Stomach smooth muscle (tissue), 2 donors: Measurements from ENCODE around the gene SPNS1.
A peak's percentile ranks its signal among the peaks of the same experiment; 100 is the strongest.
"Not testable (repeated sequence)": the region's sequence is repeated elsewhere in the genome, so short reads cannot be mapped to it uniquely, and the experiment has no call there.

ENCODE experiments used
- H3K27ac ChIP-seq: one replicate; pipeline ENCODE4 v1.7.0; 2013; ENCODE audit warnings: mild to moderate bottlenecking, low read length, inconsistent platforms
- H3K27me3 ChIP-seq, 2 donors: one replicate each; pipeline ENCODE4 v1.7.0; 2013; ENCODE audit warnings: low read length in 2 of 2; ENCODE audit not compliant: insufficient read depth in 2 of 2, control insufficient read depth in 1 of 2
- H3K36me3 ChIP-seq, 2 donors: one replicate each; pipeline ENCODE4 v1.7.0; 2013; ENCODE audit warnings: low read length in 2 of 2; ENCODE audit not compliant: control insufficient read depth in 2 of 2, insufficient read depth in 2 of 2
- H3K4me1 ChIP-seq: one replicate; pipeline ENCODE4 v1.7.0; 2013; ENCODE audit warnings: low read length; ENCODE audit not compliant: control insufficient read depth, insufficient read depth
- H3K4me3 ChIP-seq, 2 donors: one replicate each; pipeline ENCODE4 v1.7.0; 2013; ENCODE audit warnings: low read length in 2 of 2
- H3K9ac ChIP-seq, 2 donors: one replicate each; pipeline ENCODE4 v1.7.0; 2013; ENCODE audit warnings: low read length in 2 of 2, mild to moderate bottlenecking in 1 of 2
- H3K9me3 ChIP-seq, 2 donors: one replicate each; pipeline ENCODE4 v1.7.0; 2013; ENCODE audit warnings: low read length in 2 of 2; ENCODE audit not compliant: control insufficient read depth in 2 of 2
- donor health status: healthy.
- donor health status: Pancreatic carcinoma.

The SPNS1 gene

DNA sequence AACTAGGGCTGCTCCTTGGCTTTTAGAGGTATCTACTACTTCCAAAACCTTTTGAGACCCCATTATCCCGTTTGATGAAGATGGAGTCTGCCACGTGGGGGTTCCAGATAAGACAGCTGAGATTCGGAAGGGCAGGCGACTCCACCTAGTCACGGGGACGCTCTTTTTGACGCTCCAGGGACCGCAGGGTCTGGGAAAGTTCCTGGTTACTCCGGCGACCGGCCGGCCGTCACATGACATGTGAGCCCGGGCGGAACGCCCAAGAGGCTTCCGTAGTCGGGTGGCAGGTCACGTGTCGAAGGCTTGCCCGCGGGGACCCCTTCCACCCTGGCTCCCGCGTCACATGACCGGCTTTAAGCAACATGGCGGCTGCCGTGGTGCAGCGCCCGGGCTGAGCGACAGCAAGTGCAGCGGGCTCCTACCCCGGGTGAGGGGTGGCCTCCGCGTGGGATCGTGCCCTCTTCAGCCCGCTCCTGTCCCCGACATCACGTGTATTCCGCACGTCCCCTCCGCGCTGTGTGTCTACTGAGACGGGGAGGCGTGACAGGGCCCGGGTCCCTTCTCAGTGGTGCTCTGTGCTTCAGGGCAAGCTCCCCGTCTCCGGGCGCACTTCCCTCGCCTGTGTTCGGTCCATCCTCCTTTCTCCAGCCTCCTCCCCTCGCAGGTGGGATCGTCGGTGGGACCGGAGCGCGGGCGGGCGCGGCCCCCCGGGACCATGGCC lies at the start of gene SPNS1:
Gene SPNS1 (plus strand): TSS at position 342 of the 721 bp plus-strand sequence. CDS start 374 bp downstream, at position 716.
- H3K27me3 ChIP-seq = no peaks in the 10 kb centered on the region
- H3K4me1 ChIP-seq = peaks cover 17% of the 10 kb centered on the region
- H3K36me3 ChIP-seq = peaks cover 10 to 21% of the 10 kb centered on the region in 2 donors
- peak within 1 kb of the TSS; percentile 77 for H3K27ac ChIP-seq
- no peaks in the 10 kb centered on the region for H3K9me3 ChIP-seq
- H3K4me3 ChIP-seq = peak within 1 kb of the TSS; percentile 87 to 99
- H3K9ac ChIP-seq = peak within 1 kb of the TSS; percentile 90 to 92

- Histone ChIP-seq H3K9me3 (no peaks in the 10 kb centered on the region), H3K27me3 (no peaks in the 10 kb centered on the region), H3K4me1 (peaks cover 7% of the 10 kb centered on the region), H3K4me3 (peak overlapping the region; percentile 59 to 87), H3K36me3 (no peaks in the 10 kb centered on the region), H3K27ac (peak overlapping the region; percentile 94), H3K9ac (peak overlapping the region; percentile 82 to 96)
Measured at GRCh38 chr16:28925386-28926228, 49.0 kb upstream of the SPNS1 start.

DNA sequence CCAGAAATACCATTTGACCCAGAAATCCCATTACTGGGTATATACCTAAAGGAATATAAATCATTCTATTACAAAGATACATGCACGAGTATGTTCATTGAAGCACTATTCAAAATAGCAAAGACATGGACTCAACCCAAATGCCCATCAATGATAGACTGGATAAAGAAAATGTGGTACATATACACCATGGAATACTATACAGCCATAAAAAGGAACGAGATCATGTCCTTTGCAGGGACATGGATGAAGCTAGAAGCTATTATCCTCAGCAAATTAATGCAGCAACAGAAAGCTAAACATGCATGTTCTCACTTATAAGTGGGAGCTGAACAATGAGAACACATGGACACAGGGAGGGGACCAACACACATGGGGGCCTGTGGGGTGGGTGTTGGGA lies 48.3 kb upstream of the SPNS1 start:
- not testable (repeated sequence) for H3K4me3 ChIP-seq, H3K4me1 ChIP-seq, H3K27me3 ChIP-seq, H3K27ac ChIP-seq, H3K36me3 ChIP-seq, H3K9ac ChIP-seq, H3K9me3 ChIP-seq

DNA sequence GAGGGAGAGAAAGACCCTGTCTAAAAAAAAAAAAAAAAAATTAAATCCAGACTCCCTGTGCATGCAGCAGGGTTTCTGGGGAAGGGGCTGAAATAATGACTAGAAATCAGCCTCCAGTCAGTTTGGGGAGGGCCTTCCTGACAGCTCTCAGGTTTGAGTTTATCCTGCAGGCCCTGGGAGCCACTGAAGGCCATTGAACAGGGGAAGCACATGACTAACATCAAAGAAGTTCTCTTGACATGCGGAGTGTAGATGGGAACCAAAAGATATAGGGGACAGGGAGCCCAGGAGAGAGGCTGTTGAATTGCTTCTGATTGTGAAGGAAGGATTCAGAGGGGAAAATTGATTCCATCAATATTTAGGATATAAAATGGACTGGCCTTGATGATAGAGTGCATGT lies 46.8 kb upstream of the SPNS1 start:
- H3K4me1 ChIP-seq = peaks cover 7% of the 10 kb centered on the region
- no peaks in the 10 kb centered on the region for H3K36me3 ChIP-seq
- H3K4me3 ChIP-seq = no peak overlapping the region
- no peaks in the 10 kb centered on the region for H3K27me3 ChIP-seq
- H3K9me3 ChIP-seq = no peaks in the 10 kb centered on the region
- H3K9ac ChIP-seq = no peak overlapping the region
- H3K27ac ChIP-seq = no peak overlapping the region

GRCh38 chr16:28930203-28930602 lies 44.4 kb upstream of the SPNS1 start:
- no peaks in the 10 kb centered on the region for H3K4me1 ChIP-seq
- no peaks in the 10 kb centered on the region for H3K36me3 ChIP-seq
- H3K9me3 ChIP-seq = no peaks in the 10 kb centered on the region
- no peaks in the 10 kb centered on the region for H3K27me3 ChIP-seq
- no peak overlapping the region for H3K4me3 ChIP-seq
- H3K9ac ChIP-seq = no peak overlapping the region
- H3K27ac ChIP-seq = no peak overlapping the region

DNA sequence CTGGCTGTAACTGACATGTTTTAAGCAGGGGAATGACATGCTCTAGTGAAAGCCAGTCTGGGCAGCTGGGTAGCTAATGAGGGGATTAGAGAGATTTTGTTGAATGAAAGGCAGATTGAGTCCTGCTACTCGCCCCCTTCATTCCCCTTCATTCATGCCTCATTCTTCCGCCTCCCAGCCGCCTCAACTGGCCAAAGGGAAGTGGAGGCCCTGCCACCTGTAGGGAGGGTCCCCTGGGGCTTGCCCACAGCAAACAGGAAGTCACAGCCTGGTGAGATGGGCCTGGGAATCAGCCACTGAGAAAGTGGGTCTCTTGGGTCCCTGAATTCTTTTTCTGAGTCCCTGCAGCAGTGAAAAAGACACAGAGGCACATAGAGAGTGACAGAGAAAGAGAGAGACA lies 43.9 kb upstream of the SPNS1 start:
- H3K9me3 ChIP-seq = no peaks in the 10 kb centered on the region
- no peaks in the 10 kb centered on the region for H3K27me3 ChIP-seq
- H3K36me3 ChIP-seq = no peaks in the 10 kb centered on the region
- no peaks in the 10 kb centered on the region for H3K4me1 ChIP-seq
- H3K27ac ChIP-seq = no peak overlapping the region
- H3K4me3 ChIP-seq = no peak overlapping the region
- H3K9ac ChIP-seq = no peak overlapping the region

GRCh38 chr16:28931801-28932225 lies 42.8 kb upstream of the SPNS1 start, which contains the start of gene CD19:
TSS of gene CD19 (plus strand) at chr16:28931971. CDS start at chr16:28932001, 30 bp downstream.
- Histone ChIP-seq H3K4me3 (no peak within 1 kb of the TSS), H3K9ac (no peak within 1 kb of the TSS), H3K27ac (no peak within 1 kb of the TSS)

GRCh38 chr16:28932339-28933141 lies 42.0 kb upstream of the SPNS1 start:
- Histone ChIP-seq H3K9ac (no peak overlapping the region), H3K9me3 (no peaks in the 10 kb centered on the region), H3K4me1 (no peaks in the 10 kb centered on the region), H3K4me3 (no peak overlapping the region), H3K27me3 (peaks cover 2 to 4% of the 10 kb centered on the region in 2 donors), H3K36me3 (no peaks in the 10 kb centered on the region), H3K27ac (no peak overlapping the region)

More at GRCh38 chr16:28931801-28932225, 42.8 kb upstream of the SPNS1 start, which contains the start of gene CD19:
- no peaks in the 10 kb centered on the region for H3K27me3 ChIP-seq
- no peaks in the 10 kb centered on the region for H3K4me1 ChIP-seq
- no peaks in the 10 kb centered on the region for H3K9me3 ChIP-seq
- H3K36me3 ChIP-seq = no peaks in the 10 kb centered on the region

DNA sequence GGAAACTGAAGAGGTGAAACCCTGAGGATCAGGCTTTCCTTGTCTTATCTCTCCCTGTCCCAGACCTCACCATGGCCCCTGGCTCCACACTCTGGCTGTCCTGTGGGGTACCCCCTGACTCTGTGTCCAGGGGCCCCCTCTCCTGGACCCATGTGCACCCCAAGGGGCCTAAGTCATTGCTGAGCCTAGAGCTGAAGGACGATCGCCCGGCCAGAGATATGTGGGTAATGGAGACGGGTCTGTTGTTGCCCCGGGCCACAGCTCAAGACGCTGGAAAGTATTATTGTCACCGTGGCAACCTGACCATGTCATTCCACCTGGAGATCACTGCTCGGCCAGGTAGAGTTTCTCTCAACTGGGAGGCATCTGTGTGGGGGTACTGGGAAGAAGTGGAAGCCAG lies 41.4 kb upstream of the SPNS1 start:
- Histone ChIP-seq H3K27ac (no peak overlapping the region), H3K9ac (no peak overlapping the region), H3K4me1 (no peaks in the 10 kb centered on the region), H3K9me3 (no peaks in the 10 kb centered on the region), H3K27me3 (peaks cover 2 to 4% of the 10 kb centered on the region in 2 donors), H3K36me3 (no peaks in the 10 kb centered on the region), H3K4me3 (no peak overlapping the region)

DNA sequence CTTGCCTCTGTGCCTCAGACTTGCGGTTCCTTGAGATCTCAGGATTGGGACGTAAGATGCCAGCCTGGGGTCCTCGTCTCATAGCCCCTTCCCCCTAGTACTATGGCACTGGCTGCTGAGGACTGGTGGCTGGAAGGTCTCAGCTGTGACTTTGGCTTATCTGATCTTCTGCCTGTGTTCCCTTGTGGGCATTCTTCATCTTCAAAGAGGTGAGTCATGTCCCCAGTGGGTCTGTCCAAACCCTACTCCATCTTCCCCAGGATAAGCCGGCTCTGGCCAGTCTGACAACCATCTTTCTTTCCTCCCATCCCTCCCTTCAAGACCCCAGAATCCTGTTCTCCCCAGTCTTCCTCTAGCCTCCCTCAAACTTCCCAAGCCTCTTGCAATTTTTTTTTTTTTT lies 39.2 kb upstream of the SPNS1 start:
- no peak overlapping the region for H3K4me3 ChIP-seq

More for the DNA sequence above, 39.2 kb upstream of the SPNS1 start:
- Histone ChIP-seq H3K9ac (no peak overlapping the region), H3K27ac (no peak overlapping the region), H3K9me3 (no peaks in the 10 kb centered on the region), H3K27me3 (peaks cover 5 to 9% of the 10 kb centered on the region in 2 donors), H3K36me3 (no peaks in the 10 kb centered on the region), H3K4me1 (no peaks in the 10 kb centered on the region)
